ENCODE results near the gene CYLD.

The CYLD gene

DNA sequence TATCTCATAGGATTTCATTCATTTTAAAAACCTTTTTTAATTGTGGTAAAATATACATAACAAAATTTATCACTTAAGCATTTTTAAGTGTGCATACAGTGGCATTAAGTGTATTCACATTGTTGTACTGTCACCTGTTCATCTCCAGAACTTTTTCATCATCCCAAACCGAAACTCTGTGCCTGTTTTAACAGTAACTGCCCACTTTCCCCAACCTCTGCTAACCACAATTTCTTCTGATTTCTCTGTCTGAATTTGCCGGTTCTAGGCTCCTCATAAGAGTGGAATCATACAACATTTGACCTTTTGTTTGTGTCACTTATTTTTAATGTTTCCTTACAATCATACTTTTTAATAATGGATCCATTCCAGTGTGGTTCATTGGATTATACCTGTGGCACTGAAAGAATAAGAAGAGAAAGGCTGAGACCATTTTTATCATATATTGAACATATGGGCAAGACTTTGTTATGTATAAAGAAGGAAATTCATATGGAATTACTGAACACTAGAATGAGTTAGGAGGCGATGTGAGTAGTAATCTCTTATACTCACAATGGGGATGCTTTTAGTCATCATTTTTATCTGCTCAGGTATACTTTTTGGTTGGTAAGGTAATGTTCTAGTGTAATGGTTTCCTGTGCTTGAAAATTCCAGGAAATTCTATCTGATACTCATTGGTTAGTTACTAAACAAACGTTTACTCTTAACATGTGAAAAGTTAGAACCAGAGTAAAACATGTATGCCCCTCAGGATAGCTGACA is 10.8 kb downstream of the CYLD start:
- TF ChIP-seq, protein P1, sequence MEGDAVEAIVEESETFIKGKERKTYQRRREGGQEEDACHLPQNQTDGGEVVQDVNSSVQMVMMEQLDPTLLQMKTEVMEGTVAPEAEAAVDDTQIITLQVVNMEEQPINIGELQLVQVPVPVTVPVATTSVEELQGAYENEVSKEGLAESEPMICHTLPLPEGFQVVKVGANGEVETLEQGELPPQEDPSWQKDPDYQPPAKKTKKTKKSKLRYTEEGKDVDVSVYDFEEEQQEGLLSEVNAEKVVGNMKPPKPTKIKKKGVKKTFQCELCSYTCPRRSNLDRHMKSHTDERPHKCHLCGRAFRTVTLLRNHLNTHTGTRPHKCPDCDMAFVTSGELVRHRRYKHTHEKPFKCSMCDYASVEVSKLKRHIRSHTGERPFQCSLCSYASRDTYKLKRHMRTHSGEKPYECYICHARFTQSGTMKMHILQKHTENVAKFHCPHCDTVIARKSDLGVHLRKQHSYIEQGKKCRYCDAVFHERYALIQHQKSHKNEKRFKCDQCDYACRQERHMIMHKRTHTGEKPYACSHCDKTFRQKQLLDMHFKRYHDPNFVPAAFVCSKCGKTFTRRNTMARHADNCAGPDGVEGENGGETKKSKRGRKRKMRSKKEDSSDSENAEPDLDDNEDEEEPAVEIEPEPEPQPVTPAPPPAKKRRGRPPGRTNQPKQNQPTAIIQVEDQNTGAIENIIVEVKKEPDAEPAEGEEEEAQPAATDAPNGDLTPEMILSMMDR (IDR thresholded peaks at IDR 0.05; ENCODE audit: extremely low read depth, missing control alignments): no peak
- DNase-seq (ENCODE audit: low spot score): no peak

DNA sequence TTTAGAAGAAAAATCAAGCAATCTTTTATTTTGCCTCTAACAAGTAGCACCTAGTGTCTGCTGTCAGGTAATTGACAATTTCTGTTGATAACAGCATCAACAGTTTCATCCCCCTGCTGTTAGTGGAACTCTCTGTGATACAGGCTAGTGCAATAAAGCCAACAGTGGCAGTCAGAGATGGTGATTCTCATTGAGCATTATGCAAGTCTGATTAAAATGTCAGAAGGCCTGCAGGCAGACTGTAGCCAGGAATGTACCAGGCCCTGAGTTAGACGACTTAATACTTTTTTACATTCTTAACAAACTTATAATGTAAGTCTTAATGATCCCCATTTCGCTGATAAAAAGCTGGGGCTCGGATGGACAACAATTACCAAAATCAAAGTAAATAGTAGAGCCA is 14.6 kb downstream of the CYLD start:
- no peak for DNase-seq (ENCODE audit: low spot score)
- TF ChIP-seq, protein P1 (IDR thresholded peaks at IDR 0.05; ENCODE audit: extremely low read depth, missing control alignments): no peak

DNA sequence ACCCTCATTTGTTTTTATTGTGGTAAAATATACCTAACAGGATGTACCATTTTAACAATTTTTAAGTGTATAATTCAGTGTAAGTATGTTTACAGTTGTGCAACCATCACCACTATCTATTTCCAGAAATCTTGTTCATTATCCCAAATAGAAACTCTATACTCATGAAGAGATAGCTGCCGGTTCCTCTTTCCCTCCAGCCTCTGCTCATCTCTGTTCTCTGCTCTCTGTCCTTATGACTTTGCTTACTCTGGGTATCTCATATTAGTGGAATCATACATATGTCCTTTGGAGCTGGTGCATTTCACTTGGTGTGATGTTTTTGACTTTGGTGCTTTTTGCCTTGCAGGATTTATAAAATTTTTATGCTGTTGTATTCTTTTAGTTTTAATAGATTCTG is 19.4 kb downstream of the CYLD start:
- TF ChIP-seq, protein P1 (IDR thresholded peaks at IDR 0.05; ENCODE audit: extremely low read depth, missing control alignments): no peak

DNA sequence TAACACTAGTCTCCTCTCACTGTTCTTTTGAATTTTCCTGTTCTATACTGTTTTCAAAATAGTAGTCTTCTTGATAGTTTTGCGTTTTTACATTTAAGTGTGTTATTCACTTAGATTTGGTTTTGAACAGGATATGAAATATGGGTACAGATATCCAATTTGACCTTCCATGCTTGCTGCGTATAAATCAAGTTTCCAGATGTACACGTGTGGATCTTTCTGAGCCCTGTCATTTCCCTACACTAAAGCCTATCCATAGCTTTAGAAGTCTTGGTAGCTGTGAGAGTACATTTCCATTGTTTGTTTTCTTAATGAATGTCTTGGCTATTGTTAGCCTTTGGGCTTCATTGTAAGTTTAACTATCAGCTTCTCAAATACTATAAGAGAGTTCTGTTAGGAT is 20.4 kb downstream of the CYLD start:
- TF ChIP-seq, protein P1 (IDR thresholded peaks at IDR 0.05; ENCODE audit: extremely low read depth, missing control alignments): no peak
- DNase-seq (ENCODE audit: low spot score): no peak

More for the DNA sequence above, 19.4 kb downstream of the CYLD start:
- no peak for DNase-seq (ENCODE audit: low spot score)

DNA sequence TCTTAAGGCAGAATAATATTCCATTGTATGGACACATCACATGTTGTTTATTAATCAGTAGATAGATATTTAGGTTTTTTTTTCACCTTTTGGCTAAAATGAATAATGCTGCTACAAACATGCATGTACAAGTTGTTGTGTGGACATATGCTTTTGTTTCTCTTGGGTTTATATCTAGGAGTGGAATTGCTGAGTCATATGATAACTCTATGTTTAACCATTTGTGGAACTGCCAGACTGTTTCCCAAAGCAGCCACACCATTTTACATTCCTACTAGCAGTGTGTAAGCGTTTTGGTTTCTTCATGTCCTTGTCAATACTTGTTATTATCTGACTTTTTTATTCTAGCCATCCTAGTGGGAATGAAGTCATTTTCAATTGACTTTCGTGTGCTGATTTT is 21.3 kb downstream of the CYLD start:
- no peak for DNase-seq (ENCODE audit: low spot score)
- TF ChIP-seq, protein P1 (IDR thresholded peaks at IDR 0.05; ENCODE audit: extremely low read depth, missing control alignments): no peak

DNA sequence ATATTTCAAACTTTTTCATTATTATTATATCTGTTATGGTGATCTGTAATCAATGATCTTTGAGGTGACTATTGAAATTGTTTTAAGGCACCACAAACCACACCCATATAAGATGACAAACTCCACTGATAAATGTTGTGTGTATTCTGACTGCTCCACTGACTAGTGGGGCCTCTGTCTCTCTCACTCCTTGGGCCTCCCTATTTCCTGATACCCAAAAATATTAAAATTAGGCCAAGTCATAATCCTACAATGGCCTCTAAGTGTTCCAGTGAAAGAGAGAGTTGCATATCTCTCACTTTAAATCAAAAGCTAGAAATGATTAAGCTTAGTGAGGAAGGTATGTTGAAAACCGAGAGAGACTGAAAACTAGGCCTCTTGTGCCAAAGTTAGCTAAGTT is 23.4 kb downstream of the CYLD start:
- TF ChIP-seq, protein P1 (IDR thresholded peaks at IDR 0.05; ENCODE audit: extremely low read depth, missing control alignments): no peak
- no peak for DNase-seq (ENCODE audit: low spot score)

DNA sequence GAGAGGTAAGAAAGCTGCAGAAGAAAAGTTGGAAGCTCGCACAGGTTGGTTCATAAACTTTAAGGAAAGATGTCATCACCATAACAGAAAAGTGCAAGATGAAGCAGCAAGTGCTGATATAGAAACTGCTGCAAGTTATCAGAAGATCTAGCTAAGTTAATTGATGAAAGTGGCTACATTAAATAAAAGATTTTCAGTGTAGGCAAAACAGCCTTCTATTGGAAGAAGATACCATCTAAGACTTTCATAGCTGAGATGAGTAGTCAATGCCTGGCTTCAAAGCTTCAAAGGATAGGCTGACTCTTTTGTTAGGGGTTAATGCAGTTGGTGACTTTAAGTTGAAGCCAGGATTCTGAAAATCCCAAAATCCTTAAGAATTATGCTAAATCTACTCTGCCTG is 24.0 kb downstream of the CYLD start:
- DNase-seq (ENCODE audit: low spot score): no peak
- TF ChIP-seq, protein P1 (IDR thresholded peaks at IDR 0.05; ENCODE audit: extremely low read depth, missing control alignments): no peak
